Occipital lobe (tissue), 2 donors: ENCODE results near the gene JMJD4. TPM values are rescaled to one million over a fixed set of nuclear protein-coding genes. Genes with fewer than 3 reads are reported as not detected.

Source experiments
- DNase-seq: peaks from one replicate; lab custom pipeline; 2025; lab: John Stamatoyannopoulos, UW
- total RNA-seq: library from RNA; depleted of rRNA; stranded (reverse); fragments of >200 nt; gene quantifications from one replicate; pipeline ENCODE4 v1.2.3, GENCODE V29; 2014

Gene JMJD4
- total RNA-seq, 1 donor from 2014 or later: 17.2 TPM

DNA sequence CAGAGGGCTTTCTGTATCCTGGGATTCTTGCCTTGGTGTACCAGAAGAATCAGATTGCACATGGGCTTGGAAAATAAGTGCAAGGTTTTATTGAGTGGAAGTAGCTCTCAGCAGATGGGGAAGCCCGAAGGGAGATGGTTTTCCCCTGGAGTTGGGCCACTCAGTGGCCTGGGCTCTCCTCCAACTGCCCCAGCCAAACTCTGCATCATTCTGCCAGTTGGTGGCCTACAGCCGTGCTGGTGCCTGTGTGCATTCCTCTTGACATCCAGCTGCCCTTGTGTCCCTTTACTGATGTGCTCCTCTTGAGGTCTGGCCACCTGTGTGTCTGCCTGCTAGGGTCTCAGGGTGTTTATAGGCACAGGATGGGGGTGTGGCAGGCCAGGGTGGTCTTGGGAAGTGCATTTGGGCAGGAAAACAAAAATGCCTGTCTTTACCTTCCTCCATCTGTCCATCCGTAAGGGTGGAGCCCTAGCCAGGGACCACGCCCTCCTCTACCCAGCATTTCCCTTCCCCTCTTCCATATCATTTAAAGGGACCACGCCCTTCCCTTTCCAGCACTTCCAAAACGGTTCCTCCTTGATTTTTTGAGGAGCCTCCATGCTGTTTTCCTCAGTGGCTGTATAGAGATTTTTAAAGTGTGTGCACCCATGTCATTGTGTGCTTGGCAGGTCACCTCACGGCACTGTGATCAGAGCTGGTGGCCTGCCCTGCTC, 19.1 kb upstream of the JMJD4 start:
- peak; percentile 41 for DNase-seq

- DNase-seq: no peak
Observed at GRCh38 chr1:227749916-227750710, 15.0 kb upstream of the JMJD4 start.

GRCh38 chr1:227749225-227749624, 14.1 kb upstream of the JMJD4 start:
- no peak for DNase-seq

DNA sequence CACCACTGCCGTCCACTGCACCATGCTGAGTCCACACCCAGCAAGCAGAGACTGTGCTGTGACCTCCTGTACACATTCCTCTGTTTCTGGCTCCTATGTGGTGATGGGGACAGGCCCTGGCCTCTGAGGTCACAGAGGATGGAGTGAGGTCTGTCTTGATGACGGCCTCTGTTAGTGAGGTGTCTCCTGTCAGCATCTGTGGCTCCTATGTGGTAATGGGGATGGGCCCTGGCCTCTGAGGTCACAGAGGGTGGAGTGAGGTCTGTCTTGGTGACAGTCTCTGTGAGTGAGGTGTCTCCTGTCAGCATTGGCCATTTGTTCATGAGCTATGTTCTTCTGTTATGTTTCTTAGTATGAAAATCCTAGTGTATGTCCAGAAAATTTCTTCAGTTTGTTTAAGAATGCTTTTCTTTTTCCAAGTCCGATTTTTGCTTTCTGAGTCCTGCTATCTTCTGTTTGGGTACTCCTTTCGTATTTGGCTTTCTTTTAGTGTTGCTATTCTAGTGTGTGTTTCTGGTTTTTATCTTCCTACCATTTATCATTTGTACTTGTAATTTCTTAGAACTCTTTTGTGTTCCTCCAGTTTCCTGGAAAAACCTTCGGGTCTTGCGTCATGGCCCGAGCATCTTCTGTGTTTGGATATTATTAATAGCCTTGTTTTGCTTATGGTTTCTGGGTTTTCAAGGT, 13.5 kb upstream of the JMJD4 start:
- DNase-seq: no peak

GRCh38 chr1:227747948-227748495, 12.9 kb upstream of the JMJD4 start:
- DNase-seq: no peak

DNA sequence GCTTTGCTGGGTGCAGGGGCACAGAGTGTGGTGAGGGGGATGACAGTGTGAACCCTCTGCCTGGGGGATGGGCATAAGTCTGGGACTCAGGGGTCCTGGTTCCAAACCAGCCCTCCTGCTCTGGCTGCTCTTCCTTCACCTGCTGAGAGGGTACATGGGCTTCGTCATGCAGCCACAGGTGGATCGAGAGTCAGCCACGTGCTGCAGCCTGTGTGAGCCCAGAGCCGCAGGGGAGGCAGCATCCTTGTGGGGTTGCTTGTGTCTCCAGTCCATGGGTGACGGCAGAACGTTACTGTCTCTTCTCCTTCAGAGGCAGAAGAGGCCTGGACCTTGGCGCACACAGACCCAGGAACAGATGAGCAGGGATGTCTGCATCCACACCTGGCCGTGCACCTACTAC, 12.3 kb upstream of the JMJD4 start:
- DNase-seq: no peak

DNA sequence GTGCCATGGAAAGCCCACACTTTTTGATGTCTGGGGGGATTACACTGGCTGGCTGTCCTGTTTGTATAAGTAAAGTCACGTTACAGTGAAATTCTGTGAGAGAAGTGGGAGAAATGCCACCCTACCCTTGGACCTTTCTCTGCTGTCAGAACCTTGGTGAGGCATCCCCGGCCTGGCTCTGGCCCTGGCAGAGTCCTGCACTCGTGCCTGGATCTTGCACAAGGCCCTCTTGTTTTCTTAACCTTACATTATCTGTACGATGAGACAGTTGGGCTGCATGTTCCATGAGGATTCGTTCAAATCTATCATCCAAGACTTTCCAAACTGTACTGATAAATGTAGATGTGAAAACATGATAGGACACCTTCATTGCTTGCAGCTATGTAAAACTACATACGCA, 11.6 kb upstream of the JMJD4 start:
- DNase-seq: no peak

- DNase-seq: no peak
Observed at GRCh38 chr1:227745568-227746265, 10.6 kb upstream of the JMJD4 start.

DNA sequence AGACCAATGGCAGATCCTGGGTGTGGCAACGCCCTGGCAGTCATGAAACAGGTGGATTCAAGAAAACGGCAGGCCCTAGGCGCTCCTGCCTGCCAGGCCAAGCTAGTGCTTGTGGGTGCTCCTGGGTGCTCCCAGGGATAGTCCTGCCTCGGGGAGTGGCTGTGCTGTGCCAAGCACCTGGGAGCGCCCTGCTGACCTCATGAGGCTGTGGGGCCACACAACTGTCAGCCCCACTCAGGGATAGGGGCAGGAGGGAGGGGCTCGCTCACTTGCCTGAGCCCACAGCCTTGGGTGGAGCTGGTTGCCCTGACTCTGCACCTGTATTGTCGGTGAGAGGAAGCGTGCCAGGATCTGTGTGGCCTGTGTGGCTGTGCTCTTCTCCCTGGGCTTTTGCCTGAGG, 9.6 kb upstream of the JMJD4 start:
- DNase-seq: no peak

DNA sequence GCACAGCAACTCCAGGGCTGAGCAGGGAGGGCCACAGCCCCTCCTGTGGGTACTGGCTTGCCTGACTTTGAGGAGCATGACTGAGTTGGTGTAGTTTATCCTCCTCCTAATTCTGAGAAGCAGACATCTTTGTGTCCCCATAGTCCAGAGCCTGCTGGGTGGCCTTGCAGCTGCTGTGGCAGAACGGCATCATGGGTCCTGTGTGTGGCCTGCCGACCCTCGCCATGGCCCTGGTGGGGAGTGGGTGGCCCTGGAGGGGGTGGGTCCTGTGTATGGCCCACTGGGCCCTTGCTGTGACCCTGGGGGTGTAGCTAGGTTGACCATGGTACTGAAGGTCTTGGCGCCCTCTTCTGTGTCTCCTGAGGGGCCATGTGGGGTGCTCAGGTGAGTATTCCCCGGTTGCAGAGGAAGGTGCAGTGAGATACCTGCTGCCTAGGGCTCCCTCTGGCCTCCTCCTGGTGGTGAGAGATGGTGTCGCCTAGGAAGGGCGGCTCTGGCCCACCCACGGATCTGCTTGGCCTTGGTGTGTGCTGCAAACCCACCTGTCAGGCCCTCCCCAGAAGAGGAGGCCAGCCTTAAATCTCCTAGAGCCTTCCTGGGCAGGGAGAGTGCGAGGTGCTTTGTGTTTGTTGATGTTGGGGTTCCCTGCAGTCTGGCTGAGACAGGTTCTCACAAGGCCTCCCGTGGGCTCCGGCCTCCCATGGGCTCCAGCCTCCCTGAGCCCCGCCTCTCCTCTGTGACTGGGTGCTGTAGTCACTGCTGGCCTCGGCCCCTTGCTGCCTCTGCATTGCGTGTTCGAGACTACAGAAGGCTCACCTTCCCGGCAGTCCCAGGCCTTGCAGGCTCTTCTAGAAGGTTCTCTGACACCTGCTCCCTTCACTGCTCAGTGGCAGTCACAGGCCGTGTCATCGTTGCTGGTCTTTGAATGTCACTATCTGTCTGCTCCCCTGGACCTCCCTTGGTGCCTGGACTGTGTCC, 7.9 kb upstream of the JMJD4 start:
- no peak for DNase-seq

- no peak for DNase-seq
Observed at GRCh38 chr1:227741166-227741870, 6.2 kb upstream of the JMJD4 start.

DNA sequence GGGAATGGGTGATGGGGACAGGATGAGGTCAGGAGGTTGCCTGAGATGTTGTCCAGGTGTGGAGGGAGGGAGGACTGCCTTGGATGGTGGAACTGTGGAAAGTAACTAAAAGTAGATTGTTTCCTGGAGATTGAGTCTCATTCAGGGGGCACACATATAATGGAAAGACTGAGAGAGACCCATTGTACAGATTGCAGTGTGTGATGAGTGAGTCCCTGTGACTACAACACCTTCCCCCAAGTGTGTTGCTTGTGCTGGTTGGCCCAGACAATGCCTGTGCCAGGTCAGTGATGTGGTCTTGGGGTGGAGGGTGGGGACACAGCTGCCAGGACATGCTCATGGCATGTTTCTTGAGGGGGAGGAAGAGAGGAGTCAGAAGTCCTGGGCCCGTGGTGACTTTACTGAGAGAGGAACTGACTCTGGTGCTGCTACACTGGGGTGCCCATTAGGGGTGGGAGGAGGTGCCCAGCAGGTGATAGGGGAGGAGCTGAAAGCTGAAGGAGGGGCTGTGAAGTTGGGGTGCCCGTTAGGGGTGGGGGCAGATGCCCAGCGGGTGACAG, 5.4 kb upstream of the JMJD4 start:
- DNase-seq: no peak

DNA sequence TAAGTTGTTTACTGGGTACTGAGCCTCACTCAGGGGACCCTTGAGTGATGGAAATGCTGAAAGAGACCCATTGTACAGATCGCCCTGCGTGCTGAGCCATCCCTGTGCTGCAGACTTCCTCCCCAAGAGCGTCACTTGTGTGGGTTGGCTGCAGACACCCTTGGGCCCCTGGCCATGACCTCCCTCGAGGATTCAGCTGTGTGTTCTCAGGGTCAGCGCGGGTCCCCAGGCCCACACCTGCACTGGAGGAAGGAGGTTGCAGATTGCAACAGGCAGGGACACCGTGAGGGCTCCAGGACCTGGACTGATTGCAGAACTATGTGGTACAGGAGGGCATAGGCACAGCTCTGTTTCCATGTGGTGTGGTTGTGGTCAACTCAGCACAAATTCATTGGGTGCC, 4.5 kb upstream of the JMJD4 start:
- no peak for DNase-seq

DNA sequence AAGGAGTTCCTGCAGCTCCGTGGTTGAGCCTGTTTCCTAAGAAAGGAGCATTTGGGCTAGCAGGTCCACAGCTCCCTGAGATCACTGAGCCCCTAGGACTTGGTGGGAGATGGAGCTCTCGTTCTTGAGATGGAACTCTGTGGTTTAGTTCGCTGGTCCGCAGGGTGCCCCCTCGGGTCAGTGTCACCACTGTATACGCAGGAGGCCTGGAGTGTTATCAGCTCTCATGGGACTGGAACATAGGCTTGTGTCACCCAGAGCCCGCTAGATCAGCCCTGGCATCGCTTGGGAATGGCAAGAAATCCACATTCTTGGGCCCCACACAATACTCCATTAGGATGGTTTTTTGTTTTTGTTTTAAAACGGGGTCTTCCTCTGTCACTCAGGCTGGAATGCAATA, 3.7 kb upstream of the JMJD4 start:
- DNase-seq: no peak

DNA sequence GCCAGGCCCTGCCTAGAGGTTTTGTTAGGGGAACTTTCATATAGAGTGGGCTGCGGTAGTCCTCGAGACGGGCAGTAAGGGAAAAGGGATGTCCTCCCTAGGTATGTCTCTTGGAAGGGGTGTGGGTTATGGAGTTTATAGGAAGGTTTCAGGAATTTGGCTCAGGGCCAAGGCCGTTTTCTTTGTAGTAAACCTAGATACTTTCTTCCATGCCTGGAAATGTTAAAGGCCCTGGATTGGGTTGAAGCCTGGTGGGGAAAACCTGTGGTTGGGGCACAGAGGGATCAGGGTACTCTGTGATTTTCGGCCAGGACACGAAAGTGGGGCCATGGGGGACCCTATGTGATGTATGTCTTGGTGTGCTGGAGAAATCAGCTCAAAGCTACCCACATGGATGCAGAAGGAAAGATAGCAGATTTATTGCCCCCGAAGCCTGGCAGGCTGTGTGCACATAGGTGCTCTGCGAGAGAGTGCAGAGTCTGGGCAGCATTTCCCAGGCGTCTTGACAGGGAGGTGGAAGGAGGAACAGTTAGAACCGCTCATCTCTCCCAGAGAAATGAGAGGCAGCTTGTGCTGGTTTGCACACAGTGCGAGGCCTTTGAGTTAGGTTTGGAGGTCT, 1.8 kb upstream of the JMJD4 start:
- DNase-seq: no peak

DNA sequence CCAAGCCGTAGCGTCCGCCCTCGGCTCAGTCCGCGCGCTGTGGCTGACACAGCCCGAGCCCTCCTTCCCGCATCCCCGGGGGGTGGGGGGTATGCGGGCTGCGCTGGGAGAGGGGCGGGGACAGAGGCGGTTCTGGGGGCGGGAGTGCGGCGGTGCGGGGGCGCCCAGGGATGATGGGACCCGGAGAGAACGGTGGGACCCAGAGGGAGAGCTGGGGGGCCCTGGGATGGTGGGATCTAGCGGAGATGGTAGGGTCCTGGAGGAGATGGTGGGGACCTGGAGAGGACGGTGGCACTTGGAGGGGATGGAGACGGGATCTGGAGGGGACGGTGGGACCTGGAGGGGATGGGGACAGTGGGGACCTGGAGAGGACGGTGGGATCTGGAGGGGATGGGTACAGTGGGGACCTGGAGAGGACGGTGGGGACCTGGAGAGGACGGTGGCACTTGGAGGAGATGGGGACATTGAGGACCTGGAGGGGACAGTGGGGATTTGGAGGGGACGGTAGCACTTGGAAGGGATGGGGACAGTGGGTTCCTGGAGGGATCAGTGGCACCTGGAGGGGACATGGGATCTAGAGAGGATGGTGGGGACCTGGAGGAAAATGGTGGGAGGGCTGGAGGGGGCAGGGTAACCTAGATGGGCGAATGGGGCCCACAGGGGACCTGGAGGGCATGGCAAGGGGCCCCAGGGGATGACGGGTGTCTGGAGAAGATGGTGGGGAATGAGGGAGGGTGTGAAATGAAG, 610 bp upstream of the JMJD4 start:
- no peak for DNase-seq

DNA sequence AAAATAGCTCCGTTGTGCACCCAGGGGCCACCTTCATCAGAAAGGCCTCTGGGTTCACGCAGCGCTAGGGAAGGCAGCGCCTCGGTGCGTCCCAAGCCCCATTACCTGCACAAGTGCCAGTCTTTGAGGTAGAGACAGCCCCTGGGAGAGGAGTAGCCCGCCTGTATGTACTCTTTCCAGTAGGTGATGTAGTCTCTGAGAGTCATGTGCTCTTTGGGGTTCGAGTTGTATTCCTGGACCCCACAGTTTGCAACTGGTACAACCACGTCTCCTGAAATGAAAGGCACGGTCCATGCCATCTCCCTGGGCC, 601 bp downstream of the JMJD4 start:
- no peak for DNase-seq

GRCh38 chr1:227733751-227734545, 1.2 kb downstream of the JMJD4 start:
- DNase-seq: no peak
